Glutamatergic neuron (in vitro differentiated cells): ENCODE measurements around the gene HK1. TPM values are rescaled to one million over a fixed set of nuclear protein-coding genes. Genes with fewer than 3 reads are reported as not detected.

Experiments
- DNase-seq: peaks from one replicate; pipeline ENCODE4 v3.0.0; 2022
- H3K27ac Mint-ChIP-seq: one replicate; pipeline ENCODE4 v1.8.0; 2020; ENCODE audit warnings: mild to moderate bottlenecking, mixed read lengths, inconsistent platforms; ENCODE audit not compliant: unreplicated experiment
- H3K27me3 Mint-ChIP-seq: one replicate; pipeline ENCODE4 v1.8.0; 2020; ENCODE audit warnings: mild to moderate bottlenecking, moderate library complexity, mixed read lengths, inconsistent platforms; ENCODE audit not compliant: unreplicated experiment
- H3K36me3 Mint-ChIP-seq: one replicate; pipeline ENCODE4 v1.8.0; 2020; ENCODE audit warnings: mild to moderate bottlenecking, mixed read lengths, inconsistent platforms; ENCODE audit not compliant: unreplicated experiment
- H3K4me1 Mint-ChIP-seq: one replicate; pipeline ENCODE4 v1.8.0; 2020; ENCODE audit warnings: mild to moderate bottlenecking, low read depth, mixed read lengths, inconsistent platforms; ENCODE audit not compliant: unreplicated experiment
- H3K4me3 Mint-ChIP-seq: one replicate; pipeline ENCODE4 v1.8.0; 2020; ENCODE audit warnings: mild to moderate bottlenecking, mixed read lengths, inconsistent platforms; ENCODE audit not compliant: unreplicated experiment
- H3K9me3 Mint-ChIP-seq: one replicate; pipeline ENCODE4 v1.8.0; 2020; ENCODE audit warnings: mild to moderate bottlenecking, moderate library complexity, mixed read lengths, inconsistent platforms; ENCODE audit not compliant: unreplicated experiment
- CTCF ChIP-seq: fragments of 200-600 bp; sonication (generic); IDR thresholded peaks from one replicate; pipeline ENCODE4 v1.5.0; 2021; ENCODE audit not compliant: partially characterized antibody, unreplicated experiment
- total RNA-seq: library from RNA; stranded (reverse); fragmentation: NEBNext Ultra II Directional; extraction: Animal tissue kit (Norgen Biotek cat#: 25700); gene quantifications from one replicate; pipeline ENCODE4 v1.2.1, GENCODE V29; 2021; ENCODE audit not compliant: unreplicated experiment

The HK1 gene
- total RNA-seq, 1 donor from 2014 or later = 240 TPM

GRCh38 chr10:69234447-69234846 is 43.8 kb upstream of the HK1 start:
- TF ChIP-seq CTCF = no peak
- no peak overlapping the region for H3K27ac Mint-ChIP-seq
- peaks cover 2% of the 10 kb centered on the region for H3K27me3 Mint-ChIP-seq
- no peaks in the 10 kb centered on the region for H3K36me3 Mint-ChIP-seq
- peaks cover 6% of the 10 kb centered on the region for H3K9me3 Mint-ChIP-seq
- DNase-seq = no peak
- H3K4me3 Mint-ChIP-seq = no peak overlapping the region
- H3K4me1 Mint-ChIP-seq = peaks cover 24% of the 10 kb centered on the region

GRCh38 chr10:69237528-69238159 is 40.7 kb upstream of the HK1 start:
- peak overlapping the region; percentile 52 for H3K4me3 Mint-ChIP-seq
- no peaks in the 10 kb centered on the region for H3K36me3 Mint-ChIP-seq
- H3K27ac Mint-ChIP-seq = peak overlapping the region; percentile 79
- peaks cover 8% of the 10 kb centered on the region for H3K9me3 Mint-ChIP-seq
- H3K4me1 Mint-ChIP-seq = peaks cover 30% of the 10 kb centered on the region
- H3K27me3 Mint-ChIP-seq = peaks cover 9% of the 10 kb centered on the region
- DNase-seq = peak; percentile 95
- TF ChIP-seq CTCF = peak; percentile 96

- H3K4me3 Mint-ChIP-seq = no peak overlapping the region
- H3K27me3 Mint-ChIP-seq = peaks cover 12% of the 10 kb centered on the region
- no peaks in the 10 kb centered on the region for H3K36me3 Mint-ChIP-seq
- DNase-seq = no peak
- H3K4me1 Mint-ChIP-seq = peaks cover 28% of the 10 kb centered on the region
- peaks cover 4% of the 10 kb centered on the region for H3K9me3 Mint-ChIP-seq
- TF ChIP-seq CTCF = no peak
- no peak overlapping the region for H3K27ac Mint-ChIP-seq
These were observed 39.2 kb upstream of the HK1 start for GRCh38 chr10:69239136-69239535.

GRCh38 chr10:69239816-69240434 is 38.4 kb upstream of the HK1 start:
- DNase-seq = no peak

More at GRCh38 chr10:69239816-69240434, 38.4 kb upstream of the HK1 start:
- Mint-ChIP-seq H3K4me3 (no peak overlapping the region), H3K27me3 (peaks cover 12% of the 10 kb centered on the region), H3K36me3 (no peaks in the 10 kb centered on the region), H3K9me3 (peaks cover 4% of the 10 kb centered on the region), H3K27ac (no peak overlapping the region), H3K4me1 (peaks cover 28% of the 10 kb centered on the region)
- no peak for TF ChIP-seq CTCF
